Gastrocnemius medialis (tissue), 4 donors: Measurements from ENCODE around the gene PTPRJ. TPM values are rescaled to one million over a fixed set of nuclear protein-coding genes. Genes with fewer than 3 reads are reported as not detected.

Source experiments
- ATAC-seq, 2 donors: fragments of 150-250 bp; one replicate each; pipeline ENCODE4 v1.9.1; 2016
- DNase-seq, 2 donors: peaks; one replicate each; pipeline ENCODE4 v3.0.0-alpha.2; 2019
- H3K27ac ChIP-seq, 4 donors: fragments of 200-600 bp; sonication (generic); 1 replicate in 1 of 4; 2 replicates in 3 of 4; pipeline ENCODE4 v1.5.1; 2016 to 2018; ENCODE audit warnings: mild to moderate bottlenecking in 2 of 4, moderate library complexity in 1 of 4
- H3K27me3 ChIP-seq, 3 donors: fragments of 200-600 bp; sonication (generic) in 2 of 3; 1 replicate in 1 of 3; 2 replicates in 2 of 3; pipeline versions ENCODE4 v1.5.1 to v1.6.0; 2016 to 2019; ENCODE audit warnings: mild to moderate bottlenecking in 1 of 3, moderate library complexity in 1 of 3
- H3K36me3 ChIP-seq, 2 donors: fragments of 200-600 bp; sonication (generic) in 1 of 2; one replicate each; pipeline ENCODE4 v1.5.1; 2017 to 2018
- H3K4me1 ChIP-seq, 2 donors: fragments of 200-600 bp; sonication (generic) in 1 of 2; one replicate each; pipeline ENCODE4 v1.5.1; 2016 to 2017; ENCODE audit warnings: mild to moderate bottlenecking in 2 of 2
- H3K4me3 ChIP-seq, 4 donors: fragments of 200-600 bp; sonication (generic) in 3 of 4; 1 replicate in 1 of 4; 2 replicates in 3 of 4; pipeline ENCODE4 v1.5.1; 2016 to 2019; ENCODE audit warnings: mild to moderate bottlenecking in 2 of 4
- H3K9me3 ChIP-seq, 3 donors: fragments of 200-600 bp; sonication (generic) in 2 of 3; 1 replicate in 1 of 3; 2 replicates in 2 of 3; pipeline ENCODE4 v1.5.1; 2016 to 2019
- POLR2A ChIP-seq, 2 donors: fragments of 450-650 bp; IDR thresholded peaks; one replicate each; pipeline ENCODE4 v1.6.1; 2017; ENCODE audit warnings: antibody characterized with exemption in 2 of 2, mild to moderate bottlenecking in 2 of 2, moderate library complexity in 2 of 2
- in situ Hi-C, 4 donors: fragments of 200-750 bp; cut with MboI; loops; one replicate each; pipeline versions ENCODE4 v1.15.0 to v1.8.0; 2017; ENCODE audit warnings: low sequenced_read_pairs in 4 of 4
- intact Hi-C: fragments of 100-400 bp; cut with DNase I; formaldehyde crosslinking; loops from one replicate; pipeline ENCODE4 v1.15.1; 2023; ENCODE audit warnings: low total_unique reads
- total RNA-seq, 4 donors: library from RNA; depleted of rRNA; stranded (reverse); fragments of >200 nt; gene quantifications; one replicate each; pipeline versions ENCODE4 v1.1.0 to v1.2.3, GENCODE V29; 2016
- TF ChIP-seq, protein P1 (sequence below), 5 experiments: fragments of 450-650 bp in 3 of 5; fragments of 200-600 bp in 2 of 5; sonication (generic) in 2 of 5; IDR thresholded peaks in 4 of 5; conservative IDR thresholded peaks in 1 of 5; 1 replicate in 4 of 5; 2 replicates in 1 of 5; pipeline ENCODE4 v1.5.1; 2016 to 2019; ENCODE audit warnings: antibody characterized with exemption in 5 of 5, mild to moderate bottlenecking in 3 of 5, moderate library complexity in 3 of 5

Gene PTPRJ
- total RNA-seq, 4 donors from 2014 or later, result 5.4 to 9.0 (median 5.6) TPM

DNA sequence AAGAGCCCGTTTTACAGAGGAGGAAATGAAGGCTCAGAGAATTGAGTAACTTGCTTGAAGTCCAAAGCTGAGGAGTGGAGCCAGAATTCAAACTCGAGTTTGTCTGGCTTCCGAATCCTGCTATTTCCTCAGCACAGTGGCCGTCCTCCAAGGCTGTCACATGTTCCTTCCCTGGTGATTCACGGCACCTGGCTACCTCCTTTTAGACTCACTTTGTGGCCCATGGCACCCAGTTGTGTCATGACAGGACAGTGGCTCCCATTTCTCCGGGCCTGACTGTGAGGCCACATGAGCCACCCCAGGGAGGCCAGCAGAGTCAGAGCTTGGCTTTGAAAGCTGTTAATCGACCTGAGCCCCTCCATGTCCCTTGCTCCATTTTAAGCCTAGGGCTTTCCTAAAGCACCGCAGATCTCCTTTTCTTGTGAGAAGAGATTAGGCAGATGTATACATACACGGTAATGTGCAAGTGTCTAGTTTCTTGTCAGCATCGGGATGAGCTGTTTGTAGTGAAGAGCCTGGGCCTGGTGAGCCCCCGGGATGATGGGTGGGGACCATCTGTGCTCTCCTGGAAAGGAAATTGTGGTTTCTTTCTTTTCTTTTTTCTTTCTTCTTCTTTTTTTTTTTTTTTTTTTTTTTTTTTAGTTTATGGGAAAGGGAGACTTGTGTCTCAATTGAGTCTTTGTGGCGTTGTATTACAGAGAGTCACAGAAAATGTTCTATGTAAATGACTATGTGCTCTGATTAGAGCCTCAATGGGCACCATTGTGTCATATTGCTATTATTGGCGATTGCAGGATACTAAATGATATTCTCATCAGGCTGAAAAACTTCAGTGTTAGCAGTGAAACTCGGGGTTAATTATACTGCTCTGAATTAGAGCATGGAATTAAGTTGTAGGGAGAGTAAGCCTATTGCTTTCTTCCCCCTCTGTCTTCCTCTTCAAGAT lies 54.8 kb downstream of the PTPRJ start:
- peaks cover 21 to 76% of the 10 kb centered on the region in 2 donors for H3K4me1 ChIP-seq

DNA sequence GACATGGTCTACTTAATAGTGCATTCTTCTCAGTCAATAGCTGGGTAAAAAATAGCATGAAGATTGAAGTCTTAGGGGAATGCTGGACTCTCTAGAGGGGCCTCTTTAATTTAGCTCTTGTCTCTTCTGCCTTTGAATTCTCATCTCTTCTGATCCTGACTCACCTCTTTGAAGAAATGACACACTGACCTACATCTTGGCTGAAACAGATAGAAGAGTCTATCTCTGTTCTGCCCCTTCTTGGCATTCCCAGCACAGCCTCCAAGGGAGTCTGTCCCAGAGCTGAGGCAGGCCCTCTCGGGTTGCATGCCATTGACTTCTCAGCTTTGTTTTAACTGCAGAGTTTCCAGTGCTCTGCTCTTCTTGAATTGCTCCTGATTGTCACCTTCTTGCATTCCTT lies 55.7 kb downstream of the PTPRJ start:
- Histone ChIP-seq H3K36me3 (no peaks in the 10 kb centered on the region), H3K4me1 (peaks cover 21 to 70% of the 10 kb centered on the region in 2 donors), H3K9me3 (no peaks in the 10 kb centered on the region), H3K27ac (peak overlapping the region; percentile 80 to 88 (median 84)), H3K27me3 (no peaks in the 10 kb centered on the region), H3K4me3 (no peak overlapping the region)
- TF ChIP-seq, protein P1, sequence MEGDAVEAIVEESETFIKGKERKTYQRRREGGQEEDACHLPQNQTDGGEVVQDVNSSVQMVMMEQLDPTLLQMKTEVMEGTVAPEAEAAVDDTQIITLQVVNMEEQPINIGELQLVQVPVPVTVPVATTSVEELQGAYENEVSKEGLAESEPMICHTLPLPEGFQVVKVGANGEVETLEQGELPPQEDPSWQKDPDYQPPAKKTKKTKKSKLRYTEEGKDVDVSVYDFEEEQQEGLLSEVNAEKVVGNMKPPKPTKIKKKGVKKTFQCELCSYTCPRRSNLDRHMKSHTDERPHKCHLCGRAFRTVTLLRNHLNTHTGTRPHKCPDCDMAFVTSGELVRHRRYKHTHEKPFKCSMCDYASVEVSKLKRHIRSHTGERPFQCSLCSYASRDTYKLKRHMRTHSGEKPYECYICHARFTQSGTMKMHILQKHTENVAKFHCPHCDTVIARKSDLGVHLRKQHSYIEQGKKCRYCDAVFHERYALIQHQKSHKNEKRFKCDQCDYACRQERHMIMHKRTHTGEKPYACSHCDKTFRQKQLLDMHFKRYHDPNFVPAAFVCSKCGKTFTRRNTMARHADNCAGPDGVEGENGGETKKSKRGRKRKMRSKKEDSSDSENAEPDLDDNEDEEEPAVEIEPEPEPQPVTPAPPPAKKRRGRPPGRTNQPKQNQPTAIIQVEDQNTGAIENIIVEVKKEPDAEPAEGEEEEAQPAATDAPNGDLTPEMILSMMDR (IDR thresholded peaks at IDR 0.05 in 4 of 5, conservative IDR thresholded peaks at IDR 0.05 in 1 of 5), result no peak
- no peak for TF ChIP-seq POLR2A (IDR thresholded peaks at IDR 0.05)
- in situ Hi-C loops, result loop anchor here in 1 of 4 donors (10.0 kb wide), 1 partner anchor 49 kb away; no protein-coding TSS in a partner anchor
- intact Hi-C loops, result loop anchor here (1.0 kb wide), 1 partner anchor 45 kb away; no protein-coding TSS in a partner anchor
- peak; percentile 45 to 62 for DNase-seq
- peak; percentile 43 to 45 for ATAC-seq

More for the DNA sequence above, 54.8 kb downstream of the PTPRJ start:
- TF ChIP-seq, protein P1 (IDR thresholded peaks at IDR 0.05 in 4 of 5, conservative IDR thresholded peaks at IDR 0.05 in 1 of 5), result no peak
- TF ChIP-seq POLR2A (IDR thresholded peaks at IDR 0.05), result peak in 1 of 2 donors; percentile 18
- ATAC-seq (peak; percentile 87 to 90), DNase-seq (peak; percentile 93 to 97)
- peak overlapping the region; percentile 80 to 88 (median 84) for H3K27ac ChIP-seq
- intact Hi-C loops, result loop anchor here (2.0 kb wide), 1 partner anchor 44 kb away; no protein-coding TSS in a partner anchor
- H3K9me3 ChIP-seq, result no peaks in the 10 kb centered on the region
- H3K27me3 ChIP-seq, result no peaks in the 10 kb centered on the region
- no peaks in the 10 kb centered on the region for H3K36me3 ChIP-seq
- H3K4me3 ChIP-seq, result no peak overlapping the region
- in situ Hi-C loops, result loop anchor here in 1 of 4 donors (5.0 to 10.0 kb wide), 2 partner anchors 43 to 50 kb away; no protein-coding TSS in a partner anchor

DNA sequence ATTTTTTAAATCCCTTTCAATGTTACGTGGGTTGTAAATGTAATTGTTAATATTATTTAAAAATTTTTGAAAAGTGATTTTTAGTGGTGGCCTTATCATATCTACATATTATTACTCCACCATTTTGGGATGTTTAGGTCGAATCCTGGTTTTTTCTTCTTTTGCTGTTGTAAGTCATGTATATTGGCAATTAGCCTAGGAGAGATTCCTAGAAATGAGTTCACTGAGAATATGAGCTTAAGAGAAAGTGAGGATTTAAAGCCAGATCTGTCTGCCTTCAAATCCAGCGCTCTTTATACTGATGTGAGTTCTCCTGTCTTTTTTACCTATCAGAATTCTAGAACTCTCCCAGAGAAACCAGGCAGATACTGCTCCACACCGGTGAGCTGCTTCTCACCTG lies 56.1 kb downstream of the PTPRJ start:
- Histone ChIP-seq H3K4me1 (peaks cover 21 to 65% of the 10 kb centered on the region in 2 donors), H3K27me3 (no peaks in the 10 kb centered on the region), H3K4me3 (no peak overlapping the region), H3K36me3 (no peaks in the 10 kb centered on the region), H3K9me3 (no peaks in the 10 kb centered on the region), H3K27ac (peak overlapping the region; percentile 80 to 88 (median 84))
- in situ Hi-C loops (loop anchor here in 1 of 4 donors (10.0 kb wide), 1 partner anchor 48 kb away; no protein-coding TSS in a partner anchor), intact Hi-C loops (loop anchor here (1.0 kb wide), 1 partner anchor 45 kb away; no protein-coding TSS in a partner anchor)
- TF ChIP-seq, protein P1 (IDR thresholded peaks at IDR 0.05 in 4 of 5, conservative IDR thresholded peaks at IDR 0.05 in 1 of 5), result no peak
- no peak for TF ChIP-seq POLR2A (IDR thresholded peaks at IDR 0.05)
- no peak for ATAC-seq
- no peak for DNase-seq

DNA sequence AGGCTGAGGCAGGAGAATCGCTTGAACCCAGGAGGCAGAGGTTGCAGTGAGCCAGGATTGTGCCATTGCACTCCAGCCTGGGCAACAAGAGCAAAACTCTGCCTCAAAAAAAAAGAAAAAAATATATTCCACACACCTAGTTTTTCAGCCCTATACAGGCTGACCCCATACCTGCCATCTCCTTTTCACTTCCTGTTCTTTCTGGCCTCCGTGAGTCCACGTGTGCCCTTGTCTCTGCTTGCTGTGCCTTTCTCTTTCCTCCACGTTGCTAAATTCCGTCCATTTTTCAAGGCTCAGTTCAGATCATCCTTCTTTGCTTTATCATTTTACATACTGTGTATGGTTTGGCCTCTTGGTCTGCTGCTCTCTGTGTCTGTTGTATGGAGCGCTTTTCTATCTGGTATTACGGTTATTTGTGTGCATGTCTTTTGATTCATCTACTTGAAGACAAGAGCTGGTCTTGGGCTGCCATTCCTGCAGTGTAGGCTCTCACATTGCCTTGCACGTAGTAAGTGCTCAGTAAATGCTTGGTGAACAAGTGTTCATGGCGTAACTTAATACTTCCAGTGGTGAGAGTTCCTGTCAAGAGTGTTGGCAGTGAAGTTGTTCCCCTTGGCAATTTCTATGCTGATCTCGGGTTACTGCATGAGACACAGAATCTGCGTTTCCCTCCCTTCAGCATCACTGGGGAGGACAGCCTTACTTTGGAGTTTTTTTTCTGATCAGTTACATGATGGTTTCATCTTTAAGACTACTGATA lies 57.5 kb downstream of the PTPRJ start:
- H3K27ac ChIP-seq, result peak overlapping the region; percentile 8 to 73 (median 62)
- H3K36me3 ChIP-seq, result no peaks in the 10 kb centered on the region
- TF ChIP-seq, protein P1 (IDR thresholded peaks at IDR 0.05 in 4 of 5, conservative IDR thresholded peaks at IDR 0.05 in 1 of 5), result no peak
- TF ChIP-seq POLR2A (IDR thresholded peaks at IDR 0.05), result no peak
- intact Hi-C loops, result no loop called here
- no peaks in the 10 kb centered on the region for H3K9me3 ChIP-seq
- in situ Hi-C loops, result loop anchor here in 1 of 4 donors (10.0 kb wide), 1 partner anchor 47 kb away; no protein-coding TSS in a partner anchor
- peak; percentile 45 to 70 for DNase-seq
- H3K4me3 ChIP-seq, result no peak overlapping the region
- H3K27me3 ChIP-seq, result no peaks in the 10 kb centered on the region
- peak; percentile 72 to 75 for ATAC-seq
- H3K4me1 ChIP-seq, result peaks cover 25 to 59% of the 10 kb centered on the region in 2 donors
